HG02759 (cell line): Measurements from ENCODE around the gene EXOC1.
A peak's percentile ranks its signal among the peaks of the same experiment; 100 is the strongest.
"Not testable (repeated sequence)": the region's sequence is repeated elsewhere in the genome, so short reads cannot be mapped to it uniquely, and the experiment has no call there.

ENCODE experiments used
- ATAC-seq: cut with Tn5 transposase; IDR thresholded peaks from one replicate; pipeline ENCODE4 v1.9.1; 2021; ENCODE audit warnings: mild to moderate bottlenecking, moderate library complexity; ENCODE audit not compliant: unreplicated experiment

Gene EXOC1

GRCh38 chr4:55903577-55903976 lies 50.1 kb downstream of the EXOC1 start:
- no peak for ATAC-seq

GRCh38 chr4:55904576-55904975 lies 51.1 kb downstream of the EXOC1 start:
- no peak for ATAC-seq

DNA sequence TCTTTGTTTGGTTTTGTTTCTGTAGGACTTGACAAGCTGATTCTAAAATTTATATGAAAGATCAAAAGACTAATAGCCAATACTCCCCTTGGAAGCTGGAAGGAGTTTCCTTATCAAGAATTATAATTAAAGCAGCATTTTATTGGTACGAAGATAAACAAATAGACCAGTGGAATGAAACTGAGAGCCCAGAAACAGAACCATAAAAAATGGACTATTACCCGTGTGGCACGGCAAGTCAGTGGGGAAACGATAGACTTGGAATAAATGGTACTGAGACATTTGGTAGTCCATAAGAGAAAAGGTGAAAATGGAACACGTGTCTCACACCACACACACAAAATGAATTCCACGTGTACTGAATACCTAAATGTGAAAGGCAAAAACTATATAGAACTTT lies 52.9 kb downstream of the EXOC1 start:
- no peak for ATAC-seq

- ATAC-seq = no peak
Measured at GRCh38 chr4:55906989-55907388, 53.5 kb downstream of the EXOC1 start.

DNA sequence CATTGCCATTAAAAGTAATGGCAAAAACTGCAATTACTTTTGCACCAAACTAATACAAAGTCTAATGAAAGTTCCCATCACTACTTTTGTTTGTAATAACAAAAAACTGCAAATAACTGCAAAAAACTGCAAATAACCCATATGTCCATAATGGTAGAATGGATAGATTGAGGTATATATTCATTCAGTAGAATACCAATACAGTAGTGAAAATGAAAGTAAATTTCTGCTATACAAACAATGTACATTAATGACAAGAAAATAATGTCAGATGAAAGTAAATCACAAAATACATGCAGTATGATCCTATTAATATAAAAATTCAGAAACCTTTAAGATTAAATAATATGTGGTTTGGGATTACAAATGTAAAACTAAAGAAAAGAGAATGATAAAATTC lies 54.0 kb downstream of the EXOC1 start:
- ATAC-seq = no peak

DNA sequence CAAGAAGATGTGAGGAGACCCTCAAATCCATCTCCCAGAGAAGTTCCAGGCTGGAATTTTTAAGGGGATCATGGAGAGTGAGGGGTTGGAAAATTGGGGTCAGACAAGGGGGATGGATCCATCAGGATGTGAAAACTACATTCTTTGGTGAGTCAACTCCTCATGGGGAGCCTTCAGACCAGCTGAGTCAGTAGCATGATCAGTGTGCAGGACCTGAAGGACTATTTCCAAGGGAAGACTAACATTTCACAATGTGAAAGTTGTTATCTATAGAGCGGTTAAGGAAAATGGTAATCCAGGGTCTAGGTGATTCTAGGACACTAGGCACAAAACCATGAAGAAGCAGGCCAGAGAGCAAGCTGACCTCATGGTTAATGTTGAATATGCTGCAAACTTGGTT lies 56.7 kb downstream of the EXOC1 start:
- ATAC-seq = no peak

GRCh38 chr4:55912249-55912648 lies 58.8 kb downstream of the EXOC1 start:
- ATAC-seq = no peak

GRCh38 chr4:55920571-55920970 lies 67.1 kb downstream of the EXOC1 start:
- no peak for ATAC-seq

DNA sequence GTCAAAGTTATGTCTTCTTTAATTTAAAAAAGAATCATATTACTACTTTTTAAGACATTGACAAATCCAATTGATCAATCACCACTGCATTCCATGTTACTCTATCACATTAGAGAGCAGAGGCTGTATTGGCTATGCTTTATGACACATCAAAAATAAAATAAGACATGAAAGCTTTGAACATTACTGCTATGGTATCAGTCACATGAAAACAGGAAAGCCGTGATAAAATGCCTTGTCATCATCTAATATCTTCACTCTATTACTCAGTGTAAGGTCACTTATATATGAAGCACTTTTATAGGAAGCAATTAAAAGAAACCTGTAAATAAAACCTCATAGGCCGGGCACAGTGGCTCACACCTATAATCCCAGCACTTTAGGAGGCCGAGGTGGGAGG lies 67.6 kb downstream of the EXOC1 start:
- ATAC-seq = no peak

- ATAC-seq = no peak
Measured at GRCh38 chr4:55925241-55925640, 71.8 kb downstream of the EXOC1 start.

DNA sequence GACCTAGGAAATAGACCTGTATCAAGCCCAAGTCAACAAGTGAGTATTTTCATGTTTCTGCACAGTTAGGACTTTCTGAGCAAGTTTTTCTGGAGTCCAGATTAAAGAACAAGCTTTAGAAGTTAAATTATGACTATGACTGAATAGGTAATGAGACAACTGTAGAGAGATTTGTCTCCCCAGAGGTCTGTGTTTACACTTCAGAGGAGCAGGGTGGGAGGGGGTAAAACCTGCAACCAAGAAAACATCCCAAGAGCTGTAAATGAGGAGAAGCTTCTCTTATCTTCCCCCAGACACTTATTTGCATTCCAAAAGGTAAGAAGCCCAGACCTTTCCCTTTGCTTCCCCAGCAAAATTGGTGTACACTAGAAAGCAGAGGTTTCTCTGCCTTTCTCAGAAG lies 73.2 kb downstream of the EXOC1 start:
- ATAC-seq = peak; percentile 62

DNA sequence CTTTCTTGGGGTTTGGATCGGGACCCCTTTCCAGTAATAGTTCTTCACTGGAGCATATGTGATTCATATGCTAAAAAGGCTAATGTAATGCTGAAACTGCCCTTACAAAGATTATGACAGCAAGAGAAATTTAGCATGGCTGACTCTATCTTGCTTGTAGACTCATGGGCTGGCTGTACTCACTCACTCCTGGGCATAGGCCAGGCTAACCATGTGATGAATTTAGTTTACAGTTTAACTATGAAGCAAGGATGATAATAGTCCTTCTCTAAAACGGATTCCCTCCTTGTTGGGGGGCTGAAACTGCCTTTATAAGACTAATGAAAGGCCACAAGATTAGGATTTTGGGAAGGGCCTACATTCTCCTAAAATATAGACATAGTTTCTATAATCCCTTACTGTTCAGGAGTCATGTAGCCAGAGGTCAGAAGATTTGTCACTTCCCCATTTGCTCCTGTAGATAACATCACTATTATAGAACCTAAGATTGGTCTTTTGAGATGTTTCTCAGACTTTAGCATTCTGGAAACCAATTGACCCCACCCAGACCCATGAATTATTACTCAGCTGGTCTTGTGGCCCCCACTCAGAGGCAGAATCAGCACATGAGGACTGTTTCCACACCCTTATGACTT lies 74.5 kb downstream of the EXOC1 start:
- no peak for ATAC-seq

- no peak for ATAC-seq
Measured at GRCh38 chr4:55928846-55929245, 75.4 kb downstream of the EXOC1 start.

DNA sequence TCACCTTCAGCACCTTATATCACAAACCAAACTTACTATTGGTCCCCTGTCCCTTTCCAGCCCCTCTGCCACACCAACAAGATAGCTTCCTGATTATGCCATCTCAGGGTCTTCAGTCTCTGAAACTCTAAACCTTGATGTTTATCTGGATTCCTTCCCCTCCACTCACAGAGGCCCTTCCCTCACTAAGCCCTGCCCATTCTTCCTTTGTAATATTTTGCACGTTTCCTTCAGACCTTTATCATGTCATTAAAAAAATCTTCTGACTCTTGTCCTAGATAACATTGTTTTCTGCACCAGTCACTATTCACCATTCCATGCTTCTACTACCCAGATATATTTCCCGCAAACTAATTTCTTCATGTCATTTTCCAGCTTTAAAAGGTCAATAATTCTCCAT lies 77.6 kb downstream of the EXOC1 start:
- no peak for ATAC-seq

GRCh38 chr4:55931833-55932232 lies 78.4 kb downstream of the EXOC1 start:
- ATAC-seq = no peak

- ATAC-seq = no peak
Measured at GRCh38 chr4:55932511-55932910, 79.1 kb downstream of the EXOC1 start.

DNA sequence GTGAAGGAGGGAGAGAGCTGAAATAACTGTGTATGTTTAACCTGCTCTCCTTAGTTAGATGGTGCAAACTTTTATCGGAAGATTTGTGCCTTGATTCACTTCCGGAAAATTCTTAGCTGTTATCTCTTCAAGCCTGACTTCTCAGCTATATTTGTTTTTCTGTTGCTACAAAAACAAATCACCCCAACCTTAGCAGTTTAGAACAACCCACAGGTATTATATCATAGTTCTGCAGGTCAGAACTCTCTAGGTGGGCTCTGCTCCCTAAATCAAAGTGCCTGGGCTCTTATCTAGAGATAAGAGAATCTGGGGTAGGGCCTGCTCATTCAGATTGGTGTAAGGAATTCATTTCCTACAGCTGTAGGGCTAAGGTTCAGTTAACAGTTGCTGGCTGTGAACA lies 80.2 kb downstream of the EXOC1 start:
- no peak for ATAC-seq

DNA sequence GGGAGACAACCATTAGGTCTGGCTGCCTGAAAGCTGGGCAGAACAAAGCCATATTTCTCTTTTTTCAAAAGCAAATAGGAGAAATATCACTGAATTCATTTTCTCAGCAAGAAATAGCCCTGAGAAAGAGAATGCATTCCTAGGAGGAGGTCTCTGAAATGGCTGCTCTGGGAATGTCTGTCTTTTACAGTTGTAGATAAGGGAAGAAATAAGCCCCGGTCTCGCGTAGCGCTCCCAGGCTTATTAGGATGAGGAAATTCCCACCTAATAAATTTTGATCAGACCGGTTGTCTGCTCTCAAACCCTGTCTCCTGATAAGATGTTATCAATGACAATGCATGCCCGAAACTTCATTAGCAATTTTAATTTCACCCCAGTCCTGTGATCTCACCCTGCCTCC lies 82.5 kb downstream of the EXOC1 start:
- not testable (repeated sequence) for ATAC-seq

GRCh38 chr4:55938481-55938880 lies 85.0 kb downstream of the EXOC1 start:
- ATAC-seq = no peak

DNA sequence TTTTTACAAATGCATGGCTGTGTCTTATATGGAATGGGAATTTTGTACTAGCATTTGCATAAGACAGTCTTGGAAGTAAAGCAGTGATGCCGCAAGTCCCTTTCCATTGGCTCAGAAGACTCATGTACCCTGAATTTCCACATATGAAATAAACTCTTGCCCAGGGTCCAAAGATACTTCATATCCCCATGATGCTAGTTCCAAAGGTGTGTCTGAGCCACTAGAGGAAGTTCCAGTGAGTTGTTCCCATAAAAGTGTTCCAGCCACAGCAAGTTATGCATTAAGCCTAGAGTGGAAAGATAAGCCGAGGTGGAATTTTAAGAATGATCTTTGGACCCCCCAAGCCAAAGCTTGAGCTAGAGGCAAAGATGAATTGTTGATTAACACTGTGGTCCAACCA lies 86.0 kb downstream of the EXOC1 start:
- no peak for ATAC-seq

- ATAC-seq = no peak
Measured at GRCh38 chr4:55941881-55942396, 88.5 kb downstream of the EXOC1 start.

DNA sequence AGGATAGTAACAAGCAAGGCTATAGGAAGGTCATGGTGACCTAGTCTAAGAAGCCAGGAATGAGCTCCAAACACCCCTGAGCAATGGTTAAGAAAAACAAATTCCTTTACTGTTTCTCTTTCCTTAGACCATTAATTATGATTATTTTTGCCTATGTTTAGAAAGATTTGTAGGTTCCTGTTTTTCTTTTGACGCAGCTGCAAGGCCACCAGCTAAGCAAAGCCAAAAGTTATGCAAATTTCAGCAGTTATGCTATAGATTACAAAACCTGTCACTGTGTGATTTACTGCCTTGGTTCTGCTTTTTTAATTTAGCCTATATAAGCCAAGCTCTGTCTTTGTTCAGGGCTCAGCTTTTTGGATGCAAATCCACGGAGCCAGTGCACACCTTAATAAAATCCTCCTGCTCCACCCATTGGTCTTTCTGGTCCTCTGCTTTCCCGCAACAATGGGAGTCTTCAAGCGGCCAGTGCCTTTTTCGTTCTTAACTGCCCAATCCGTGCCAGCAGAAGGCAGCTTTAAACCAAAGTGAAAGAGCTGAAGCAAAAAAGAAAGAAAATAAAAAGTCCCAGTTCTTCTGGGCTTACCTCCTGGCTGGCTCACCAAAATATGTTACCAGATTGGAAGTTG lies 93.9 kb downstream of the EXOC1 start:
- peak; percentile 27 for ATAC-seq
